ENCODE results near the gene BCL2L1. TPM values are rescaled to one million over a fixed set of nuclear protein-coding genes. Genes with fewer than 3 reads are reported as not detected.

Gene BCL2L1
- total RNA-seq, 1 experiment from 2014 or later, result 226 TPM

DNA sequence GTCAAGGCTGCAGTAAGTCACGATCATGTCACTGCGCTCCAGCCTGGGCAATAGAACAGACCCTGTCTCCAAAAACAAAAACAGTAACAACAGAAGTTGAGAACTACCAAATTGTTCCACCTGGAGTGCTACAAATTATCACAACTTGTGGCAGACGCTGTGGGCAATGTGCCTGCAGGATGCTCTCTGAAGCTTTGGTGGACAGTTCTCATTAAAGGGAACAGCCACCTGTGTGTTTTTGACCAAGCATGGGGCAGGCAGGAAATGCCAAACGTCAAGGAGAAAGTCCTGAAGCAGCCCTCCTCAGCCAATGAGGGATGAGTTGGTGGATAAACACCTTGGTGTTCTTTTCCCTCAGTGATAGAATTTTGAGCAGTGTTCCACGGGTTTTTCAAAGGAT lies 69.1 kb downstream of the BCL2L1 start:
- no peak overlapping the region for H3K4me2 ChIP-seq (ENCODE audit: low read length)
- no peak for DNase-seq (ENCODE audit: low read depth, low spot score)
- H3K36me3 ChIP-seq (ENCODE audit: control insufficient read depth in 1 of 2, insufficient read depth in 2 of 2, low read length in 2 of 2), result no peaks in the 10 kb centered on the region; a peak in 1 of 4 replicates
- no peaks in the 10 kb centered on the region for H3K79me2 ChIP-seq (ENCODE audit: insufficient read depth, low read length)
- H3K9me2 ChIP-seq (ENCODE audit: insufficient read depth), result no peaks in the 10 kb centered on the region
- POLR2A ChIA-PET, result no interaction called here
- no peaks in the 10 kb centered on the region for H3K27me3 ChIP-seq (ENCODE audit: insufficient read depth, low read length)
- H3K9me3 ChIP-seq (ENCODE audit: control insufficient read depth in 1 of 2, insufficient read depth in 1 of 2, low read depth in 1 of 2, low read length in 2 of 2), result no peaks in the 10 kb centered on the region
- intact Hi-C loops (cut with micrococcal nuclease), result no loop called here
- RAD21 ChIA-PET (ENCODE audit: low non-redundant PET in 1 of 2, low total read pairs in 2 of 2, uncharacterized antibody in 2 of 2, unreplicated experiment in 2 of 2), result interaction anchor here in 1 of 2 experiments (0.6 kb wide), 1 partner anchor 10 kb away, joined by 3 read pairs; no protein-coding TSS in a partner anchor
- ATAC-seq, result 0 out of 2 replicates have a peak, but pooled peaks have one; percentile 30
- H4K20me1 ChIP-seq (ENCODE audit: insufficient read depth), result no peaks in the 10 kb centered on the region
- H3K9ac ChIP-seq (ENCODE audit: low read length), result no peak overlapping the region
- no peak overlapping the region for H2AFZ ChIP-seq (ENCODE audit: low read depth, low read length, poor library complexity, severe bottlenecking)
- TF ChIP-seq, protein P1, sequence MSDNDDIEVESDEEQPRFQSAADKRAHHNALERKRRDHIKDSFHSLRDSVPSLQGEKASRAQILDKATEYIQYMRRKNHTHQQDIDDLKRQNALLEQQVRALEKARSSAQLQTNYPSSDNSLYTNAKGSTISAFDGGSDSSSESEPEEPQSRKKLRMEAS (IDR thresholded peaks at IDR 0.05), result no peak
- TF ChIP-seq SRF (IDR thresholded peaks at IDR 0.05; ENCODE audit: low read depth) (no peak), ZBTB33 (IDR thresholded peaks at IDR 0.05; ENCODE audit: extremely low read depth, insufficient replicate concordance, low read length) (no peak)
- H3K4me1 ChIP-seq (ENCODE audit: control insufficient read depth in 1 of 2, insufficient read depth in 2 of 2, low read length in 2 of 2), result peaks cover 0 to 5% of the 10 kb centered on the region in 2 experiments; a peak in 1 of 4 replicates
- H3K4me3 ChIP-seq (replicated peaks in 1 of 2; ENCODE audit: low read depth in 1 of 2, low read length in 2 of 2), result no peak overlapping the region
- BruUV-seq (replicated peaks), result no TSS peak
- CTCF ChIA-PET, result no interaction called here
- no peak overlapping the region for H3K27ac ChIP-seq (ENCODE audit: low read depth, low read length)

- RAD21 ChIA-PET (ENCODE audit: low non-redundant PET in 1 of 2, low total read pairs in 2 of 2, uncharacterized antibody in 2 of 2, unreplicated experiment in 2 of 2), result no interaction called here
- Histone ChIP-seq H3K79me2 (ENCODE audit: insufficient read depth, low read length) (no peaks in the 10 kb centered on the region), H3K4me3 (replicated peaks in 1 of 2; ENCODE audit: low read depth in 1 of 2, low read length in 2 of 2) (no peak overlapping the region), H3K9me2 (ENCODE audit: insufficient read depth) (no peaks in the 10 kb centered on the region), H3K4me1 (ENCODE audit: control insufficient read depth in 1 of 2, insufficient read depth in 2 of 2, low read length in 2 of 2) (peaks cover 0 to 9% of the 10 kb centered on the region in 2 experiments; a peak in 3 of 4 replicates), H3K9ac (ENCODE audit: low read length) (no peak overlapping the region), H4K20me1 (ENCODE audit: insufficient read depth) (no peaks in the 10 kb centered on the region), H3K9me3 (ENCODE audit: control insufficient read depth in 1 of 2, insufficient read depth in 1 of 2, low read depth in 1 of 2, low read length in 2 of 2) (no peaks in the 10 kb centered on the region), H2AFZ (ENCODE audit: low read depth, low read length, poor library complexity, severe bottlenecking) (no peak overlapping the region), H3K27me3 (ENCODE audit: insufficient read depth, low read length) (no peaks in the 10 kb centered on the region), H3K27ac (ENCODE audit: low read depth, low read length) (no peak overlapping the region), H3K4me2 (ENCODE audit: low read length) (no peak overlapping the region), H3K36me3 (ENCODE audit: control insufficient read depth in 1 of 2, insufficient read depth in 2 of 2, low read length in 2 of 2) (no peaks in the 10 kb centered on the region; a peak in 1 of 4 replicates)
- ATAC-seq, result no peak
- POLR2A ChIA-PET, result no interaction called here
- BruUV-seq (replicated peaks), result no TSS peak
- no peak for TF ChIP-seq FOSL1 (IDR thresholded peaks at IDR 0.05; ENCODE audit: low read depth)
- TF ChIP-seq, protein P1 (IDR thresholded peaks at IDR 0.05), result no peak
- TF ChIP-seq TCF7L2 (IDR thresholded peaks at IDR 0.05; ENCODE audit: borderline replicate concordance, extremely low read depth, insufficient read depth, insufficient read length), result no peak
- no peak for TF ChIP-seq ZFX (IDR thresholded peaks at IDR 0.05)
- TF ChIP-seq EZH2phosphoT487 (IDR thresholded peaks at IDR 0.05; ENCODE audit: borderline replicate concordance), result no peak
- no peak for TF ChIP-seq RAD21 (IDR thresholded peaks at IDR 0.05; ENCODE audit: low read depth)
- TF ChIP-seq ELF1 (IDR thresholded peaks at IDR 0.05; ENCODE audit: borderline replicate concordance, low read depth), result no peak
- TF ChIP-seq SIN3A (IDR thresholded peaks at IDR 0.05; ENCODE audit: low read depth), result no peak
- no peak for TF ChIP-seq EGR1 (IDR thresholded peaks at IDR 0.05; ENCODE audit: low read depth)
- no peak for TF ChIP-seq CEBPB (IDR thresholded peaks at IDR 0.05; ENCODE audit: low read depth)
- TF ChIP-seq ZBTB33 (IDR thresholded peaks at IDR 0.05; ENCODE audit: extremely low read depth, insufficient replicate concordance, low read length), result no peak
- no peak for TF ChIP-seq CBX3 (IDR thresholded peaks at IDR 0.05; ENCODE audit: low read depth)
- TF ChIP-seq SP1 (IDR thresholded peaks at IDR 0.05; ENCODE audit: low read depth), result no peak
- no peak for TF ChIP-seq POLR2A (IDR thresholded peaks at IDR 0.05; ENCODE audit: borderline replicate concordance, extremely low read depth, insufficient read depth, insufficient read length)
- intact Hi-C loops (cut with micrococcal nuclease), result no loop called here
- CTCF ChIA-PET, result interaction anchor here (1.6 kb wide), 1 partner anchor 8 kb away, joined by 5 read pairs; no protein-coding TSS in a partner anchor
- DNase-seq (ENCODE audit: low read depth, low spot score), result no peak
Measured at GRCh38 chr20:31652917-31653396, 69.7 kb downstream of the BCL2L1 start.

Data from HCT116 (cell line).